ENCODE data around the gene MFN1. TPM values are rescaled to one million over a fixed set of nuclear protein-coding genes. Genes with fewer than 3 reads are reported as not detected.
A peak's percentile ranks its signal among the peaks of the same experiment; 100 is the strongest.

Gene MFN1
- total and polyA plus RNA-seq, 2 donors = 31.5 to 32.2 TPM

GRCh38 chr3:179436517-179436916, 89.0 kb downstream of the MFN1 start:
- no peaks in the 10 kb centered on the region for H3K9me3 ChIP-seq (ENCODE audit: control insufficient read depth in 2 of 2, insufficient read depth in 1 of 2, low read length in 1 of 2)
- no peak overlapping the region for H3K4me3 ChIP-seq (ENCODE audit: low read length in 2 of 2)
- peak in 1 of 9 donors; percentile 16 for DNase-seq (ENCODE audit: low read depth in 6 of 9, low spot score in 9 of 9)
- H3K36me3 ChIP-seq (ENCODE audit: control insufficient read depth in 2 of 2, insufficient read depth in 2 of 2, low read length in 1 of 2) = no peaks in the 10 kb centered on the region
- no peak overlapping the region for H3K27ac ChIP-seq (ENCODE audit: low read depth in 1 of 2, low read length in 1 of 2)
- peaks cover 5 to 16% of the 10 kb centered on the region in 2 donors for H3K4me1 ChIP-seq (ENCODE audit: control insufficient read depth in 2 of 2, insufficient read depth in 2 of 2, low read length in 2 of 2)
- 5% methylated on average over 3 of the region's 3 CpGs for WGBS
- no peaks in the 10 kb centered on the region for H3K27me3 ChIP-seq (ENCODE audit: control insufficient read depth in 2 of 2, insufficient read depth in 1 of 2, low read length in 1 of 2)

GRCh38 chr3:179438841-179439240, 91.3 kb downstream of the MFN1 start:
- no peaks in the 10 kb centered on the region for H3K9me3 ChIP-seq (ENCODE audit: control insufficient read depth in 2 of 2, insufficient read depth in 1 of 2, low read length in 1 of 2)
- H3K27ac ChIP-seq (ENCODE audit: low read depth in 1 of 2, low read length in 1 of 2) = no peak overlapping the region
- DNase-seq (ENCODE audit: low read depth in 6 of 9, low spot score in 9 of 9) = peak in 1 of 9 donors; percentile 47
- WGBS = 62% methylated on average over 5 of the region's 5 CpGs
- H3K27me3 ChIP-seq (ENCODE audit: control insufficient read depth in 2 of 2, insufficient read depth in 1 of 2, low read length in 1 of 2) = no peaks in the 10 kb centered on the region
- H3K4me3 ChIP-seq (ENCODE audit: low read length in 2 of 2) = no peak overlapping the region
- H3K36me3 ChIP-seq (ENCODE audit: control insufficient read depth in 2 of 2, insufficient read depth in 2 of 2, low read length in 1 of 2) = no peaks in the 10 kb centered on the region
- H3K4me1 ChIP-seq (ENCODE audit: control insufficient read depth in 2 of 2, insufficient read depth in 2 of 2, low read length in 2 of 2) = peaks cover 0 to 7% of the 10 kb centered on the region in 2 donors

Other genes with a start within 250 kb of the MFN1 start
- gene PIK3CA, start 199.4 kb upstream of the MFN1 start, total RNA-seq = 27.3 TPM
- 14.1 TPM for gene PIK3CA, start 199.4 kb upstream of the MFN1 start, polyA plus RNA-seq
- 0.80 TPM for gene KCNMB3, start 96.6 kb upstream of the MFN1 start, total RNA-seq
- gene KCNMB3, start 96.6 kb upstream of the MFN1 start, polyA plus RNA-seq = 3.6 TPM
- 31.9 TPM for gene ZNF639, start 24.7 kb upstream of the MFN1 start, total RNA-seq
- 36.4 TPM for gene ZNF639, start 24.7 kb upstream of the MFN1 start, polyA plus RNA-seq
- gene GNB4, start 103.8 kb downstream of the MFN1 start, total RNA-seq = 16.1 TPM
- 7.4 TPM for gene GNB4, start 103.8 kb downstream of the MFN1 start, polyA plus RNA-seq
- gene ACTL6A, start 215.2 kb downstream of the MFN1 start, total RNA-seq = 64.2 TPM
- 113 TPM for gene ACTL6A, start 215.2 kb downstream of the MFN1 start, polyA plus RNA-seq